HL-60 (cell line): ENCODE results near the gene ZDHHC21.

Experiments
- TF ChIP-seq, protein P1 (sequence below): IDR thresholded peaks from one replicate; pipeline ENCODE4 v1.5.1; 2011; ENCODE audit warnings: low read length, control low read depth, inconsistent platforms; ENCODE audit not compliant: insufficient read depth
- TF ChIP-seq, protein P2 (sequence below): IDR thresholded peaks from 2 replicates; pipeline ENCODE4 v1.6.1; 2012; ENCODE audit warnings: low read depth; ENCODE audit not compliant: insufficient replicate concordance

DNA sequence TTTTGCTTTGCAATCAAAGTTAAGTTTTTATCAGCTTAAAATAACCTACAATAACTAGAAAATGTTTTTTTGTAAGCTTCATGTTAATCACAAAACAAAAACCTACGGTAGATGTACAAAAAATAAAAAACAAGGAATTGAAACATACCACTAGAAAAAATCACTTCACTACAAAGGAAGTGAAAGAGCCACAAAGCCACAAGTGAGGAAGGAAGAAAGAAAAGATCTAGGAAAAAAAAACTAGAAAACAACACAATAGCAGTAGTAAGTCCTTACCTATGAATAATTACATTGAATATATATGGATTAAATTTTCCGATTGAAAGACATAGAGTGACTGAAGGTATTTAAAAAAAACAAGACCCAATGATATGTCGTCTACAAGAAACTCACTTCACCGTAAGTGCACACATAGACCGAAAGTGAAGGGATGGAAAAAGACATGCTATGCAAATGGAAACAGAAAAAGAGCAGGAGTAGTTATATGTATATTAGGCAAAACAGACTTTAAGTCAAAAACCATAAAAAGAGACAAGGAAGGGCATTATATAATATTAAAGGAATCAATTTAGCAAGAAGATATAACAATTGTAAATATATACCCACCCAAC, 13.4 kb upstream of the ZDHHC21 start:
- TF ChIP-seq, protein P1, sequence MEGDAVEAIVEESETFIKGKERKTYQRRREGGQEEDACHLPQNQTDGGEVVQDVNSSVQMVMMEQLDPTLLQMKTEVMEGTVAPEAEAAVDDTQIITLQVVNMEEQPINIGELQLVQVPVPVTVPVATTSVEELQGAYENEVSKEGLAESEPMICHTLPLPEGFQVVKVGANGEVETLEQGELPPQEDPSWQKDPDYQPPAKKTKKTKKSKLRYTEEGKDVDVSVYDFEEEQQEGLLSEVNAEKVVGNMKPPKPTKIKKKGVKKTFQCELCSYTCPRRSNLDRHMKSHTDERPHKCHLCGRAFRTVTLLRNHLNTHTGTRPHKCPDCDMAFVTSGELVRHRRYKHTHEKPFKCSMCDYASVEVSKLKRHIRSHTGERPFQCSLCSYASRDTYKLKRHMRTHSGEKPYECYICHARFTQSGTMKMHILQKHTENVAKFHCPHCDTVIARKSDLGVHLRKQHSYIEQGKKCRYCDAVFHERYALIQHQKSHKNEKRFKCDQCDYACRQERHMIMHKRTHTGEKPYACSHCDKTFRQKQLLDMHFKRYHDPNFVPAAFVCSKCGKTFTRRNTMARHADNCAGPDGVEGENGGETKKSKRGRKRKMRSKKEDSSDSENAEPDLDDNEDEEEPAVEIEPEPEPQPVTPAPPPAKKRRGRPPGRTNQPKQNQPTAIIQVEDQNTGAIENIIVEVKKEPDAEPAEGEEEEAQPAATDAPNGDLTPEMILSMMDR = no peak
- TF ChIP-seq, protein P2, sequence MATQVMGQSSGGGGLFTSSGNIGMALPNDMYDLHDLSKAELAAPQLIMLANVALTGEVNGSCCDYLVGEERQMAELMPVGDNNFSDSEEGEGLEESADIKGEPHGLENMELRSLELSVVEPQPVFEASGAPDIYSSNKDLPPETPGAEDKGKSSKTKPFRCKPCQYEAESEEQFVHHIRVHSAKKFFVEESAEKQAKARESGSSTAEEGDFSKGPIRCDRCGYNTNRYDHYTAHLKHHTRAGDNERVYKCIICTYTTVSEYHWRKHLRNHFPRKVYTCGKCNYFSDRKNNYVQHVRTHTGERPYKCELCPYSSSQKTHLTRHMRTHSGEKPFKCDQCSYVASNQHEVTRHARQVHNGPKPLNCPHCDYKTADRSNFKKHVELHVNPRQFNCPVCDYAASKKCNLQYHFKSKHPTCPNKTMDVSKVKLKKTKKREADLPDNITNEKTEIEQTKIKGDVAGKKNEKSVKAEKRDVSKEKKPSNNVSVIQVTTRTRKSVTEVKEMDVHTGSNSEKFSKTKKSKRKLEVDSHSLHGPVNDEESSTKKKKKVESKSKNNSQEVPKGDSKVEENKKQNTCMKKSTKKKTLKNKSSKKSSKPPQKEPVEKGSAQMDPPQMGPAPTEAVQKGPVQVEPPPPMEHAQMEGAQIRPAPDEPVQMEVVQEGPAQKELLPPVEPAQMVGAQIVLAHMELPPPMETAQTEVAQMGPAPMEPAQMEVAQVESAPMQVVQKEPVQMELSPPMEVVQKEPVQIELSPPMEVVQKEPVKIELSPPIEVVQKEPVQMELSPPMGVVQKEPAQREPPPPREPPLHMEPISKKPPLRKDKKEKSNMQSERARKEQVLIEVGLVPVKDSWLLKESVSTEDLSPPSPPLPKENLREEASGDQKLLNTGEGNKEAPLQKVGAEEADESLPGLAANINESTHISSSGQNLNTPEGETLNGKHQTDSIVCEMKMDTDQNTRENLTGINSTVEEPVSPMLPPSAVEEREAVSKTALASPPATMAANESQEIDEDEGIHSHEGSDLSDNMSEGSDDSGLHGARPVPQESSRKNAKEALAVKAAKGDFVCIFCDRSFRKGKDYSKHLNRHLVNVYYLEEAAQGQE = no peak
